Astrocyte (in vitro differentiated cells and primary cell): ENCODE data around the gene ZBTB45.

Experiments
- CTCF ChIP-seq: IDR thresholded peaks from 2 replicates; pipeline ENCODE4 v1.5.1; 2011; ENCODE audit warnings: low read depth, mild to moderate bottlenecking, inconsistent platforms, low read length, moderate library complexity; ENCODE audit not compliant: insufficient read depth
- EZH2 ChIP-seq: IDR thresholded peaks from 2 replicates; pipeline ENCODE4 v1.6.1; 2012; ENCODE audit warnings: mild to moderate bottlenecking, low read length, inconsistent platforms; ENCODE audit not compliant: insufficient read depth

GRCh38 chr19:58516246-58516836, 3.3 kb downstream of the ZBTB45 start:
- TF ChIP-seq CTCF (no peak), EZH2 (no peak)
